HCT116 (cell line): ENCODE results near the gene SCN4B. TPM values are rescaled to one million over a fixed set of nuclear protein-coding genes. Genes with fewer than 3 reads are reported as not detected.

Experiments
- ATAC-seq: fragments of 200-7000 bp; cut with Tn5 transposase; 2 replicates; pipeline ENCODE4 v1.9.1; 2020; ENCODE audit warnings: mild to moderate bottlenecking, moderate library complexity
- BruUV-seq: library from RNA; stranded (reverse); fragments of 400-500 nt; replicated peaks from 2 replicates; lab custom pipeline; 2021; lab: Mats Ljungman, UMichigan
- CTCF ChIA-PET: fragments of 300-600 bp; sonication (Branson Sonifier 250); formaldehyde crosslinking; loops from one replicate; lab custom pipeline; 2021; ENCODE audit warnings: antibody characterized with exemption; lab: Charles Lee
- POLR2A ChIA-PET: fragments of 300-600, 350-600 bp; sonication (Branson Sonifier 250); formaldehyde crosslinking; loops from one replicate; lab custom pipeline; 2021; ENCODE audit warnings: antibody characterized with exemption; lab: Charles Lee
- RAD21 ChIA-PET, 2 experiments: fragments of 300-600 bp; sonication (Branson Sonifier 250); formaldehyde crosslinking; loops; one replicate each; lab custom pipeline; 2023; ENCODE audit warnings: low total read pairs in 2 of 2; ENCODE audit not compliant: uncharacterized antibody in 2 of 2, unreplicated experiment in 2 of 2, low non-redundant PET in 1 of 2; lab: Charles Lee
- DNase-seq: peaks from one replicate; pipeline ENCODE4 v3.0.0-alpha.2; 2010; ENCODE audit warnings: low read depth, low spot score
- H2AFZ ChIP-seq: fragments of 200-600 bp; shearing (Covaris generic), sonication (generic); 2 replicates; pipeline ENCODE4 v1.6.1; 2017; ENCODE audit warnings: low read depth, mixed run types, mixed read lengths, antibody characterized with exemption, low read length; ENCODE audit not compliant: poor library complexity, severe bottlenecking
- H3K27ac ChIP-seq: 2 replicates; pipeline ENCODE4 v1.5.1; 2012; ENCODE audit warnings: low read depth, low read length
- H3K27me3 ChIP-seq: fragments of 200-600 bp; sonication (generic); 2 replicates; pipeline ENCODE4 v1.6.1; 2016; ENCODE audit warnings: mixed run types, low read length, mixed read lengths; ENCODE audit not compliant: insufficient read depth
- H3K36me3 ChIP-seq, 2 experiments: fragments of 200-500 bp in 1 of 2; fragments of 200-600 bp in 1 of 2; sonication (Bioruptor generic) in 1 of 2; sonication (generic) in 1 of 2; 2 replicates each; pipeline versions ENCODE4 v1.5.1 to v1.6.1; 2014 to 2016; ENCODE audit warnings: low read length in 2 of 2, inconsistent platforms in 1 of 2, mixed read lengths in 1 of 2, mixed run types in 1 of 2; ENCODE audit not compliant: insufficient read depth in 2 of 2, control insufficient read depth in 1 of 2
- H3K4me1 ChIP-seq, 2 experiments: fragments of 200-600 bp in 1 of 2; sonication (generic) in 1 of 2; 2 replicates each; pipeline versions ENCODE4 v1.5.1 to v1.6.1; 2012 to 2017; ENCODE audit warnings: low read length in 2 of 2, inconsistent platforms in 1 of 2, mild to moderate bottlenecking in 1 of 2, mixed read lengths in 1 of 2, mixed run types in 1 of 2, moderate library complexity in 1 of 2; ENCODE audit not compliant: insufficient read depth in 2 of 2, control insufficient read depth in 1 of 2
- H3K4me2 ChIP-seq: fragments of 200-600 bp; sonication (generic); 2 replicates; pipeline ENCODE4 v1.6.1; 2017; ENCODE audit warnings: mixed run types, low read length, mixed read lengths
- H3K4me3 ChIP-seq, 2 experiments: fragments of 200-600 bp in 1 of 2; sonication (generic) in 1 of 2; replicated peaks in 1 of 2; 2 replicates each; pipeline ENCODE4 v1.5.1; 2011 to 2016; ENCODE audit warnings: low read length in 2 of 2, control low read depth in 1 of 2, low read depth in 1 of 2, mild to moderate bottlenecking in 1 of 2, mixed read lengths in 1 of 2, mixed run types in 1 of 2
- H3K79me2 ChIP-seq: fragments of 200-600 bp; sonication (generic); 2 replicates; pipeline ENCODE4 v1.6.1; 2017; ENCODE audit warnings: mild to moderate bottlenecking, mixed run types, low read length, moderate library complexity, mixed read lengths; ENCODE audit not compliant: insufficient read depth
- H3K9ac ChIP-seq: fragments of 200-600 bp; sonication (generic); 2 replicates; pipeline ENCODE4 v1.6.1; 2016; ENCODE audit warnings: low read length, mixed read lengths
- H3K9me2 ChIP-seq: fragments of 200-600 bp; sonication (generic), shearing (Covaris generic); 2 replicates; pipeline ENCODE4 v1.6.1; 2017; ENCODE audit warnings: mixed run types, mild to moderate bottlenecking, moderate library complexity; ENCODE audit not compliant: insufficient read depth
- H3K9me3 ChIP-seq, 2 experiments: fragments of 200-500 bp in 1 of 2; fragments of 200-600 bp in 1 of 2; sonication (Bioruptor generic) in 1 of 2; sonication (generic) in 1 of 2; 2 replicates each; pipeline ENCODE4 v1.6.1; 2014 to 2017; ENCODE audit warnings: low read length in 2 of 2, mixed read lengths in 2 of 2, inconsistent platforms in 1 of 2, low read depth in 1 of 2, mild to moderate bottlenecking in 1 of 2, mixed run types in 1 of 2, moderate library complexity in 1 of 2; ENCODE audit not compliant: control insufficient read depth in 1 of 2, insufficient read depth in 1 of 2
- H4K20me1 ChIP-seq: fragments of 200-600 bp; sonication (generic), shearing (Covaris generic); 2 replicates; pipeline ENCODE4 v1.6.1; 2017; ENCODE audit warnings: mixed run types, mild to moderate bottlenecking, moderate library complexity; ENCODE audit not compliant: insufficient read depth
- CBX3 ChIP-seq: IDR thresholded peaks from 2 replicates; pipeline ENCODE4 v1.6.1; 2012; ENCODE audit warnings: low read depth
- EGR1 ChIP-seq: IDR thresholded peaks from 2 replicates; pipeline ENCODE4 v1.6.1; 2012; ENCODE audit warnings: low read depth
- EZH2phosphoT487 ChIP-seq: fragments of 200-600 bp; IDR thresholded peaks from 2 replicates; pipeline ENCODE4 v1.6.1; 2018; ENCODE audit warnings: antibody characterized with exemption, borderline replicate concordance
- POLR2AphosphoS5 ChIP-seq: IDR thresholded peaks from 2 replicates; pipeline ENCODE4 v1.6.1; 2011; ENCODE audit warnings: mild to moderate bottlenecking, low read depth, low read length, moderate library complexity
- RAD21 ChIP-seq: IDR thresholded peaks from 2 replicates; pipeline ENCODE4 v1.6.1; 2012; ENCODE audit warnings: low read depth, mild to moderate bottlenecking
- intact Hi-C: fragments of 100-400 bp; cut with micrococcal nuclease; formaldehyde crosslinking; loops from 2 replicates; pipeline ENCODE4 v1.10.0; 2022
- total RNA-seq: library from RNA; stranded (reverse); gene quantifications from one replicate; pipeline ENCODE4 v1.2.1, GENCODE V29; 2021; ENCODE audit not compliant: unreplicated experiment
- TF ChIP-seq, protein P1 (sequence below), 3 experiments: fragments of 200-600 bp in 1 of 3; sonication (generic) in 1 of 3; IDR thresholded peaks in 2 of 3; conservative IDR thresholded peaks in 1 of 3; 2 replicates each; pipeline ENCODE4 v1.5.1; 2012 to 2017; ENCODE audit warnings: low read depth in 2 of 3, low read length in 2 of 3, antibody characterized with exemption in 1 of 3, borderline replicate concordance in 1 of 3, control low read depth in 1 of 3, mild to moderate bottlenecking in 1 of 3, mixed read lengths in 1 of 3, mixed run types in 1 of 3, moderate library complexity in 1 of 3; ENCODE audit not compliant: insufficient read depth in 1 of 3
- TF ChIP-seq, protein P2 (sequence below): IDR thresholded peaks from 2 replicates; pipeline ENCODE4 v1.6.1; 2012

SCN4B gene
- total RNA-seq, 1 experiment from 2014 or later: 0.32 TPM

DNA sequence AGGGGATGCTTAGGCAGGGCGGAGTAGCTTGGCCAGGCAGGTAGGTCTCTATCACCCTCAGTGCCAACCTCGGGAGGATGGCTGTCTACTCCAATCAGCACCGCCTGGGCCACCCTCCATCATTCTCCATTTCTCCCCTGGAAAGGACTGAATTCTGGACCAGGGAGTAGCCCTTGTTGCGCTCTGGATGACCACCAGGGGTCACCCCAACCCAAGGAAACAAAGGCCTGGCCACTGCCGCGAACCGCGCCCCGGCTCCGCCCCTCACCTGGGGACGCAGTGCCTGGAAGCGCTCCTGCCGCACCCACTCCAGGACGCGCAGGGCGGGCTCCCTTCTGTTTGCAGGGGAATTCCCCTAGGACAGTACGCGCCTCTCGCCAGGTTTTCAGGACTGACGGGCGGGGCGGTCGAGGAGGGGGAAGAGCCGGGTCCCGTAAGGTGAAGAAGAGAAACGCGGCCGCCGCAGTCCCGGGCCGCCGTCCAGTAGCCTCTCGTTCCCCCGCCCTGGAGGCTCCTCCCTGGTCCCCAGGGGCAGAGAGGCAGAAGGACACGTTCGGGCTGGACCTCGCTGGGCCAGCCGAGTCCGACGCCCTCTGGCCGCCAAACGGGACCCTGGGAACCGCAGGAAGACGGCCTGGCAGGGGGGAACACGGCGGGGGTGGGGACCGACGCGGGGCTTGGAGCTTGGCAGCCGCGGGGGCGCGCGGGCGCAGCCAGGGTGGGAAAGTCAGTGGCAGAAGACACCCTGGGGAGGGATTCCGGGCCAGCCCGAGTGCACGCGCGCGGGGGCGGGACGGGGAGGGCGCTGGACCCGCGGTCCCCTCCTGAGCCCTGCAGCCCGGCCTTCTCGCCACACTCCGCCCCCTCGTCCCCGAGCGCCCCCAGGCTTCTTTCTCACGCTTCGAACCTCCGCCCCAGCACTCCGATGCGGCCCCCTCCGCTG, 7.1 kb downstream of the SCN4B start:
- H3K4me3 ChIP-seq: peak overlapping the region; percentile 53 to 66
- H3K9ac ChIP-seq: peak overlapping the region; percentile 46
- TF ChIP-seq EZH2phosphoT487 (no peak), RAD21 (peak; percentile 99), CBX3 (no peak), POLR2AphosphoS5 (peak; percentile 77), EGR1 (0 out of 2 replicates have a peak, but pooled peaks have one; percentile 39)
- TF ChIP-seq, protein P1, sequence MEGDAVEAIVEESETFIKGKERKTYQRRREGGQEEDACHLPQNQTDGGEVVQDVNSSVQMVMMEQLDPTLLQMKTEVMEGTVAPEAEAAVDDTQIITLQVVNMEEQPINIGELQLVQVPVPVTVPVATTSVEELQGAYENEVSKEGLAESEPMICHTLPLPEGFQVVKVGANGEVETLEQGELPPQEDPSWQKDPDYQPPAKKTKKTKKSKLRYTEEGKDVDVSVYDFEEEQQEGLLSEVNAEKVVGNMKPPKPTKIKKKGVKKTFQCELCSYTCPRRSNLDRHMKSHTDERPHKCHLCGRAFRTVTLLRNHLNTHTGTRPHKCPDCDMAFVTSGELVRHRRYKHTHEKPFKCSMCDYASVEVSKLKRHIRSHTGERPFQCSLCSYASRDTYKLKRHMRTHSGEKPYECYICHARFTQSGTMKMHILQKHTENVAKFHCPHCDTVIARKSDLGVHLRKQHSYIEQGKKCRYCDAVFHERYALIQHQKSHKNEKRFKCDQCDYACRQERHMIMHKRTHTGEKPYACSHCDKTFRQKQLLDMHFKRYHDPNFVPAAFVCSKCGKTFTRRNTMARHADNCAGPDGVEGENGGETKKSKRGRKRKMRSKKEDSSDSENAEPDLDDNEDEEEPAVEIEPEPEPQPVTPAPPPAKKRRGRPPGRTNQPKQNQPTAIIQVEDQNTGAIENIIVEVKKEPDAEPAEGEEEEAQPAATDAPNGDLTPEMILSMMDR (IDR thresholded peaks at IDR 0.05 in 2 of 3, conservative IDR thresholded peaks at IDR 0.05 in 1 of 3; ENCODE audit: borderline replicate concordance in 1 of 3, insufficient read depth in 1 of 3, low read depth in 2 of 3, low read length in 2 of 3): peak; percentile 78 to 93 (median 86)
- TF ChIP-seq, protein P2, sequence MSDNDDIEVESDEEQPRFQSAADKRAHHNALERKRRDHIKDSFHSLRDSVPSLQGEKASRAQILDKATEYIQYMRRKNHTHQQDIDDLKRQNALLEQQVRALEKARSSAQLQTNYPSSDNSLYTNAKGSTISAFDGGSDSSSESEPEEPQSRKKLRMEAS: 0 out of 2 replicates have a peak, but pooled peaks have one; percentile 31
- no TSS peak for BruUV-seq
- H3K4me1 ChIP-seq: peaks cover 0 to 10% of the 10 kb centered on the region in 2 experiments; a peak in 2 of 4 replicates
- H3K4me2 ChIP-seq: peak overlapping the region; percentile 89
- ATAC-seq: peak; percentile 94
- H3K79me2 ChIP-seq: no peaks in the 10 kb centered on the region
- H3K27ac ChIP-seq: peak overlapping the region; percentile 39; the same call in 1 of the 2 replicates
- no peaks in the 10 kb centered on the region for H3K9me3 ChIP-seq
- intact Hi-C loops: loop anchor here (1.0 to 5.0 kb wide), 5 partner anchors 26 to 467 kb away; no protein-coding TSS in a partner anchor
- DNase-seq: peak; percentile 82
- no peaks in the 10 kb centered on the region for H4K20me1 ChIP-seq
- POLR2A ChIA-PET: no interaction called here
- no peaks in the 10 kb centered on the region for H3K27me3 ChIP-seq
- no peaks in the 10 kb centered on the region for H3K36me3 ChIP-seq
- CTCF ChIA-PET: interaction anchor here (1.2 to 2.9 kb wide), 3 partner anchors 26 to 35 kb away, joined by 3 to 13 read pairs (median 4); no protein-coding TSS in a partner anchor
- no peaks in the 10 kb centered on the region for H3K9me2 ChIP-seq
- no peak overlapping the region for H2AFZ ChIP-seq
- RAD21 ChIA-PET: interaction anchor here in 1 of 2 experiments (1.7 kb wide), 1 partner anchor 26 kb away, joined by 6 read pairs; no protein-coding TSS in a partner anchor
